K562 (cell line): Measurements from ENCODE around the gene GSDME.

Experiments used
- GATAD2B ChIP-seq: fragments of 450-650 bp; IDR thresholded peaks from 2 replicates; pipeline ENCODE4 v1.6.1; 2017; ENCODE audit warnings: mild to moderate bottlenecking, borderline replicate concordance
- SIN3A ChIP-seq, 2 experiments: fragments of 150-350 bp in 1 of 2; IDR thresholded peaks; 2 replicates each; pipeline ENCODE4 v1.6.1; 2011 to 2016; ENCODE audit warnings: borderline replicate concordance in 2 of 2, low read depth in 2 of 2, low read length in 2 of 2, mild to moderate bottlenecking in 2 of 2, moderate library complexity in 2 of 2; ENCODE audit not compliant: control insufficient read depth in 1 of 2
- SUPT5H ChIP-seq: fragments of 450-650 bp; IDR thresholded peaks from 2 replicates; pipeline ENCODE4 v1.6.1; 2016

DNA sequence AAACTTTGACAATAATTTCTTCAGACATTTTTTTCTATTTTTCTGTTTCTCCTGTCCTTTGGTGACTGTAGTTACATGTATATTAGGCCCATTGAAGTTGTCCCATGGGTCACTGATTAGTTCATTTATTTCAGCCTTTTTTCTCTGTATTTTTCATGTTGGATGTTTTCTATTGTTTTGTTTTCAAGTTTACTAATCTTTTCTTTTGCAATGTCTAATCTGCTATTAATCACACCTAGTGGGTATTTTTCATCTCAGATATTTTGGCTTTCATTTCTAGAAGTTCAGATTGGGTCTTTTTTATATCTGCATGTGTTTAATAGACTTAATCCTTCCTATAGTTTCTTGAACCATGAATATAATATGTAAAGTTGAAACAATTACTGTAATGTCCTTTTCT lies 99.3 kb downstream of the GSDME start:
- TF ChIP-seq SIN3A (IDR thresholded peaks at IDR 0.05; ENCODE audit: borderline replicate concordance in 2 of 2, control insufficient read depth in 1 of 2, low read depth in 2 of 2, low read length in 2 of 2) (no peak), GATAD2B (no peak), SUPT5H (no peak)
